Hepatocyte (in vitro differentiated cells): ENCODE results near the gene ADRA1B. TPM values are rescaled to one million over a fixed set of nuclear protein-coding genes. Genes with fewer than 3 reads are reported as not detected.

Experiments used
- DNase-seq: peaks from one replicate; pipeline ENCODE4 v3.0.0-alpha.2; 2016; ENCODE audit warnings: low spot score
- H2AFZ ChIP-seq: fragments of 200-600 bp; sonication (generic); 2 replicates; pipeline ENCODE4 v1.6.0; 2016; ENCODE audit warnings: antibody characterized with exemption, mild to moderate bottlenecking
- H3K27ac ChIP-seq: fragments of 200-600 bp; sonication (generic); 2 replicates; pipeline ENCODE4 v1.5.1; 2016; ENCODE audit warnings: mild to moderate bottlenecking
- H3K27me3 ChIP-seq: fragments of 200-600 bp; sonication (generic); 2 replicates; pipeline ENCODE4 v1.6.1; 2016
- H3K36me3 ChIP-seq: fragments of 200-600 bp; sonication (generic); replicated peaks from 2 replicates; pipeline ENCODE4 v1.5.1; 2016; ENCODE audit warnings: low read depth; ENCODE audit not compliant: insufficient read depth
- H3K4me1 ChIP-seq: fragments of 200-600 bp; sonication (generic); 2 replicates; pipeline ENCODE4 v1.5.1; 2016; ENCODE audit warnings: mild to moderate bottlenecking, moderate library complexity; ENCODE audit not compliant: insufficient read depth
- H3K4me2 ChIP-seq: fragments of 200-600 bp; sonication (generic); 2 replicates; pipeline ENCODE4 v1.6.0; 2016
- H3K4me3 ChIP-seq: fragments of 200-600 bp; sonication (generic); 2 replicates; pipeline ENCODE4 v1.5.1; 2016; ENCODE audit warnings: mild to moderate bottlenecking
- H3K79me2 ChIP-seq: fragments of 200-600 bp; sonication (generic); 2 replicates; pipeline ENCODE4 v1.6.0; 2017; ENCODE audit warnings: mild to moderate bottlenecking
- H3K9me2 ChIP-seq: fragments of 200-600 bp; sonication (generic); replicated peaks from 2 replicates; pipeline ENCODE4 v1.6.0; 2017; ENCODE audit warnings: mild to moderate bottlenecking; ENCODE audit not compliant: insufficient read depth
- H3K9me3 ChIP-seq: fragments of 200-600 bp; sonication (generic); 2 replicates; pipeline ENCODE4 v1.5.1; 2016; ENCODE audit warnings: low read depth, mild to moderate bottlenecking
- H4K20me1 ChIP-seq: fragments of 200-600 bp; sonication (generic); 2 replicates; pipeline ENCODE4 v1.6.0; 2016; ENCODE audit warnings: mild to moderate bottlenecking; ENCODE audit not compliant: insufficient read depth, poor library complexity, severe bottlenecking
- CTCF ChIP-seq: fragments of 200-600 bp; sonication (generic); IDR thresholded peaks from 2 replicates; pipeline ENCODE4 v1.5.1; 2016; ENCODE audit warnings: antibody characterized with exemption, mild to moderate bottlenecking; ENCODE audit not compliant: poor library complexity
- EZH2 ChIP-seq: fragments of 200-600 bp; sonication (generic); IDR thresholded peaks from 2 replicates; pipeline ENCODE4 v1.6.1; 2016; ENCODE audit warnings: antibody characterized with exemption, mild to moderate bottlenecking, borderline replicate concordance
- EZH2phosphoT487 ChIP-seq: fragments of 200-600 bp; sonication (generic); IDR thresholded peaks from one replicate; pipeline ENCODE4 v1.6.1; 2018; ENCODE audit warnings: antibody characterized with exemption, mild to moderate bottlenecking, low read depth, moderate library complexity; ENCODE audit not compliant: unreplicated experiment, severe bottlenecking
- WGBS: methylation state at CpG from one replicate; pipeline ENCODE4 v1.1.6; 2016; ENCODE audit warnings: low lambda C conversion rate; ENCODE audit errors: missing lambda C conversion rate; 5-methylcytosine and 5-hydroxymethylcytosine counted together
- polyA plus RNA-seq: library from polyadenylated mRNA; unstranded; fragments of >200 nt; fragmentation: Nextera tagmentation; extraction: Ambion mirVana; gene quantifications from 2 replicates; pipeline ENCODE4 v1.2.1, GENCODE V29; 2016
- total RNA-seq: library from RNA; depleted of rRNA; stranded (reverse); fragments of >200 nt; gene quantifications from 2 replicates; pipeline ENCODE4 v1.2.3, GENCODE V29; 2014

The ADRA1B gene
- total and polyA plus RNA-seq, 2 experiments from 2014 or later: 2.6 to 3.5 TPM

- no peak for DNase-seq
- peak overlapping the region; percentile 87 for H3K4me2 ChIP-seq
- WGBS: 44% methylated on average over 11 of the region's 11 CpGs
- TF ChIP-seq EZH2: no peak
- no peak for TF ChIP-seq EZH2phosphoT487
- TF ChIP-seq CTCF: no peak
- no peak overlapping the region for H2AFZ ChIP-seq
- no peaks in the 10 kb centered on the region for H3K4me1 ChIP-seq
- no peaks in the 10 kb centered on the region for H3K9me3 ChIP-seq
- H3K4me3 ChIP-seq: no peak overlapping the region
- no peaks in the 10 kb centered on the region for H4K20me1 ChIP-seq
- no peaks in the 10 kb centered on the region for H3K79me2 ChIP-seq
- no peak overlapping the region for H3K27ac ChIP-seq
- H3K9me2 ChIP-seq: no peaks in the 10 kb centered on the region
- H3K36me3 ChIP-seq: no peaks in the 10 kb centered on the region
- peaks cover 59% of the 10 kb centered on the region for H3K27me3 ChIP-seq
Observed at GRCh38 chr5:159971514-159971913, 55.2 kb downstream of the ADRA1B start.

DNA sequence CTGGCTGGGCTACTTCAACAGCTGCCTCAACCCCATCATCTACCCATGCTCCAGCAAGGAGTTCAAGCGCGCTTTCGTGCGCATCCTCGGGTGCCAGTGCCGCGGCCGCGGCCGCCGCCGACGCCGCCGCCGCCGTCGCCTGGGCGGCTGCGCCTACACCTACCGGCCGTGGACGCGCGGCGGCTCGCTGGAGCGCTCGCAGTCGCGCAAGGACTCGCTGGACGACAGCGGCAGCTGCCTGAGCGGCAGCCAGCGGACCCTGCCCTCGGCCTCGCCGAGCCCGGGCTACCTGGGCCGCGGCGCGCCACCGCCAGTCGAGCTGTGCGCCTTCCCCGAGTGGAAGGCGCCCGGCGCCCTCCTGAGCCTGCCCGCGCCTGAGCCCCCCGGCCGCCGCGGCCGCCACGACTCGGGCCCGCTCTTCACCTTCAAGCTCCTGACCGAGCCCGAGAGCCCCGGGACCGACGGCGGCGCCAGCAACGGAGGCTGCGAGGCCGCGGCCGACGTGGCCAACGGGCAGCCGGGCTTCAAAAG is 55.7 kb downstream of the ADRA1B start:
- H3K27me3 ChIP-seq: peaks cover 58% of the 10 kb centered on the region
- no peaks in the 10 kb centered on the region for H3K36me3 ChIP-seq
- H3K4me3 ChIP-seq: no peak overlapping the region
- no peaks in the 10 kb centered on the region for H3K79me2 ChIP-seq
- H3K4me1 ChIP-seq: no peaks in the 10 kb centered on the region
- 2% methylated on average over 49 of the region's 76 CpGs for WGBS
- H4K20me1 ChIP-seq: no peaks in the 10 kb centered on the region
- no peaks in the 10 kb centered on the region for H3K9me2 ChIP-seq
- H3K9me3 ChIP-seq: no peaks in the 10 kb centered on the region
- no peak overlapping the region for H3K27ac ChIP-seq
- H3K4me2 ChIP-seq: peak overlapping the region; percentile 87
- DNase-seq: peak; percentile 73
- no peak for TF ChIP-seq EZH2
- TF ChIP-seq CTCF: no peak
- TF ChIP-seq EZH2phosphoT487: no peak
- peak overlapping the region; percentile 45 for H2AFZ ChIP-seq

- Histone ChIP-seq H3K79me2 (no peaks in the 10 kb centered on the region), H3K4me3 (no peak overlapping the region)
- WGBS: 73% methylated on average over 32 of the region's 50 CpGs
Observed at GRCh38 chr5:159972538-159973362, 56.5 kb downstream of the ADRA1B start.

DNA sequence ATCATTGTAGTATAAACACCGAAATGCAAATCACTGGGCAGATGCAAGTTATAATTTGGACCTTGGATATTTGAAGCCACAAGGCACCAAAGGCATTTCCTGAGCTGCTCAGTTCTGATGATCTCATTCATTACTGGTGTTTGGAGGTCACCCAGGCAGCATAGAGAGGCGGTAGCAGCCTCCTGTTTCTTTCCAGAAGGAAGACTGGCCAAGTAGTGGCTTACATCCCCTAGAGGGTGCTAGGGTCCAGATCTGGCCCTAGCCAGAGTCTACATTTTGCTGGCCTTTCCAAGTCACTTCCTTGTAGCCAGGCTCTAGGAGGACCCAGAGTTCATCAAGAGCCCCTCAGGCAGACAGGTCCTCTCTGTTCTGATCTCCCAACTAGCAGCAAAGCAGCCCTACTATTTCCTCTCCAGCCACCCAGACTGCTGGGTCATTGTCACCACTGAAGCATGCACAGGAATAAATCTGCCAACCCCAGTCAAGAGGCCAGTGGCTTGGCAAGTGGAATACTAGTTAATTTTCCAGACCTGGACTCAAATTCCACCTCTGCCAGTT is 59.3 kb downstream of the ADRA1B start:
- no peak overlapping the region for H3K4me2 ChIP-seq
- H4K20me1 ChIP-seq: no peaks in the 10 kb centered on the region
- no peaks in the 10 kb centered on the region for H3K9me3 ChIP-seq
- no peak overlapping the region for H3K27ac ChIP-seq
- TF ChIP-seq CTCF (no peak), EZH2 (no peak), EZH2phosphoT487 (no peak)
- DNase-seq: peak; percentile 19
- peaks cover 57% of the 10 kb centered on the region for H3K27me3 ChIP-seq
- 72% methylated on average over 2 of the region's 2 CpGs for WGBS
- no peaks in the 10 kb centered on the region for H3K4me1 ChIP-seq
- no peak overlapping the region for H3K4me3 ChIP-seq
- no peaks in the 10 kb centered on the region for H3K79me2 ChIP-seq
- H2AFZ ChIP-seq: no peak overlapping the region
- H3K36me3 ChIP-seq: no peaks in the 10 kb centered on the region
- no peaks in the 10 kb centered on the region for H3K9me2 ChIP-seq

More at GRCh38 chr5:159972538-159973362, 56.5 kb downstream of the ADRA1B start:
- no peaks in the 10 kb centered on the region for H3K9me2 ChIP-seq
- no peaks in the 10 kb centered on the region for H3K4me1 ChIP-seq
- no peaks in the 10 kb centered on the region for H4K20me1 ChIP-seq
- H3K27me3 ChIP-seq: peaks cover 52% of the 10 kb centered on the region
- no peak for DNase-seq
- H3K9me3 ChIP-seq: no peaks in the 10 kb centered on the region
- peak overlapping the region; percentile 87 for H3K4me2 ChIP-seq
- no peak overlapping the region for H3K27ac ChIP-seq
- no peak overlapping the region for H2AFZ ChIP-seq
- TF ChIP-seq EZH2: no peak
- H3K36me3 ChIP-seq: no peaks in the 10 kb centered on the region
